Hematopoietic multipotent progenitor cell treated with erythropoietin and hydrocortisone succinate and interleukin-3 and kit ligand, for 6 days (in vitro differentiated cells): ENCODE measurements around the gene CTDSP2.
"Not testable (repeated sequence)": the region's sequence is repeated elsewhere in the genome, so short reads cannot be mapped to it uniquely, and the experiment has no call there.

Experiments
- DNase-seq: peaks from one replicate; pipeline ENCODE4 v3.0.0-alpha.2; 2015

Gene CTDSP2, protein sequence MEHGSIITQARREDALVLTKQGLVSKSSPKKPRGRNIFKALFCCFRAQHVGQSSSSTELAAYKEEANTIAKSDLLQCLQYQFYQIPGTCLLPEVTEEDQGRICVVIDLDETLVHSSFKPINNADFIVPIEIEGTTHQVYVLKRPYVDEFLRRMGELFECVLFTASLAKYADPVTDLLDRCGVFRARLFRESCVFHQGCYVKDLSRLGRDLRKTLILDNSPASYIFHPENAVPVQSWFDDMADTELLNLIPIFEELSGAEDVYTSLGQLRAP

DNA sequence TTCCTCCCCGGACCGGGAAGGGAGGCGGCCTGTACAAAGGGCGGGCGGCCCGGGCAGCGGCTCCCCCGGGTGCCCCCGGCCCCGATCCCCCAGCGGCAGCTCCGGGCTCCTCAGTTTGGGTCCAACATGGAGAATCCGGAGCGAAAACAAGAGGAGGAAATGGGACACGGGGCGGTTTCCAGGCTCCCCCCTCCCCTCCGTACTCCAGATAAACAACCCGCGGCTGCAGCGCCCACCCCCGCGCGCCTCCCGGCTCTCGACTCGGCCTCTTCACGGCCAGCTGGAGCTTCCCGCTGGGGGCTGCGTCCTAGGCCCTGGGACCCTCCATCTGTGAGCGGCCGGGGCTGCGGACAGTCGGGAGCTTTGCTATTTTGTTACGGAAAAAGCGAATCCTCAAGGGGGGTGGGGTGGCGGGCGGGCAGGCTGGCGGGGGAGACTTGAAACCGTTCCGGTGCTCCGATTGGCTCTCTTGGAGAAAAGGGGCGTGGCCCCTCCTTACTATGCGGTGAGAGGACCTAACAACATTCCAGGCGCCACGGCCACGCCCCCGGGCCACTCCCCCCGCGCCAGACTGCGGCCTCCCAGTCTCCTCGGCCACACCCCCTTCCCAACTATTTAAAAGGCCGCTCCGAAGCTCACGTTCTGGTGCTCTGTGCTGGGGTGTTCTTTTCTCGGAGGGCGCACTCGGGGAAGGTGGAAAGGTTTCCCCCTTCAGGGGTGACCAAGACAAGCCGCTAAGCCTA is at the start of gene CTDSP2:
TSS of gene CTDSP2 (minus strand) at position 153 of the 743 bp plus-strand sequence. CDS start 294 bp downstream, outside the sequence.
- DNase-seq, result peak; percentile 99

DNA sequence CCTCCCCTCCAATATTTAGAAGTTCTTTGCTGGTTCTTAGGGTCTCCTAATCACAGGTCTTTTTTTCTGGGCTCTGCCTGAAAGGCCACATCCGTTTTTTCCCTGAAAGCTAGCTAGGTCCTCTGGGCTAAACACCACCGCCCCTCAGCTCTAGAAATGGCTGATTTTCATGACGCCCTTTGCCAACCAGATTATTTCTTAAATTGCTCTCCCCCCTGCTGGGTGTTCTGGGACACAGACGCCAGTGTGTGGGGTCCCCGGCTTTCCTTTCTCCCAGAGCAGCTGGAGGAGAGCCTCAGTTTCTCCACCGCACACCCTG is 49.5 kb upstream of the CTDSP2 start:
- no peak for DNase-seq

DNA sequence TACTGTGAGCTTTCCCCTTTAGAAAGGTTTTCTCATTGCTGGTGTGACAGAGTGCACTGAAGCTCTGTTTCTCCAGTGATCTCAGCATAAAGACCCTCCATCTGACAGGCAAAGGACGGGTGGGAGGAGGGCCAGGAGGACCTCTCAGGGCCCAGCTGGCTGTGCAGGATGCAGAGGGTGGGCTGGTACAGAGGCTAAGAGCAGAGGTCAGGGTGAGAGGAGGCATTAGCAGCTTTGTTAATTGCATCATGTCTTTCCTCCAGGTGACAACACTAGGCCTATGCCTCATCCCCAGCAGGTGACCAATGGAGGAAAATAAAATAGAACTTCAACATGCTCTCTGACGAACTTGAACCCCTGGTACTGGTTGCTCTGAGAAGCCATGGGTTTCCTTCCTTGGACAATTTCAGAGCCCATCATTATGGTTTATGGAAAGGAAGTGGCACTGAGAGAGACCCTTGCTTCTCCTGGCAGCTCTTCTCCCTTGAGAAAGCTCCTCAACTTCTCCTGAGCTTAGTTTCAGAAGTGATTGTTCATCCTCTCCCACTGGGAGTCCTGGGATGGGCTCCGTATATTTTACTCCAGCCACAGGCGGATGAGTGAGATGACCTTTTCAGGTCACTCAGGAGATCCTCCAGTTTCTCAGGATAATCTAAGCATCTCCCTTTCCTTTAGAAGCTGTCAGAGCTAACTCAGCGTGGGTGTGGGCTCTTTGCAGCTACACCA is 49.0 kb upstream of the CTDSP2 start:
- no peak for DNase-seq

DNA sequence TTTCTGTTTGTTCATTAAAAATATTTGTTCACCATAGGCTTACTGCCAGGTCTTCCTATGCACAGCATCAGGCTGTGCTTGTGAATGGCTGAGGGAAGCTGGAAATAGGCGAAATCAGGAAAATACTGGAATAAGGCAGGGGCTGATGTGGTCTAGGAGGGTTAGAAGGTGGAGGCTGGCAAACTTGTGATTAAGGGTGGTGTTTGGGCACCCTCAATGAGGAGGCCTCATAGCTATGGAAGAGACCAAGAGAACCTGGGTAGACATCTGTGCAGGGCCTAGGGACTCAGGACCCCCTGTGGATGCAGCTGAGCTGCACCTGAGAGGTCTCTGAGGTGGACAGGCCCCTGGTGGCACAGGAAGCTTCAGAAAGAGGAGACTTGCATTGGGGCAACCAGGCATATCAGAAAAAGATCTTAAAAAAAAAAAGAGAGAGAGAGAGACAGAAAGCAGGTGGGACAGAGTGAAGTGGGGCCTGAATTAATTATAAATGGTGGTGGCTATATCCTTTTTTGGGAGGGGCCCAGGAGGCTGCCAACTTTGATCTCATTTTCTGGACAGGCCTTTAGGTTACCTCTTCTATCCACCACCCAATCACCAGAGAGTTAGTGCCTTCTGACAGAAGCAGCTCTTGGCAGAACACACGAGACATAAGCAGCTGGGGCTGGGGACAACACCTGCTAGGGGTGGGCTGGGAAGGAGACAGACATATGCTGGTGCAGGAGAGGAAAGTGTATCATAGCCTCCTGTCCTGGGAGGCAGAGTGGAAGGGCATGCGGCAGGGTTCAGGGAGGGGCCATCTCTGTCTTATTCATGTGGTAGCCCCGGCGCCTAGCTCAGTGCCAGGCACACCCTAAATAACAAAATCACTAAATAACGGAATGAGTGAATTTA is 48.1 kb upstream of the CTDSP2 start:
- DNase-seq, result no peak

DNA sequence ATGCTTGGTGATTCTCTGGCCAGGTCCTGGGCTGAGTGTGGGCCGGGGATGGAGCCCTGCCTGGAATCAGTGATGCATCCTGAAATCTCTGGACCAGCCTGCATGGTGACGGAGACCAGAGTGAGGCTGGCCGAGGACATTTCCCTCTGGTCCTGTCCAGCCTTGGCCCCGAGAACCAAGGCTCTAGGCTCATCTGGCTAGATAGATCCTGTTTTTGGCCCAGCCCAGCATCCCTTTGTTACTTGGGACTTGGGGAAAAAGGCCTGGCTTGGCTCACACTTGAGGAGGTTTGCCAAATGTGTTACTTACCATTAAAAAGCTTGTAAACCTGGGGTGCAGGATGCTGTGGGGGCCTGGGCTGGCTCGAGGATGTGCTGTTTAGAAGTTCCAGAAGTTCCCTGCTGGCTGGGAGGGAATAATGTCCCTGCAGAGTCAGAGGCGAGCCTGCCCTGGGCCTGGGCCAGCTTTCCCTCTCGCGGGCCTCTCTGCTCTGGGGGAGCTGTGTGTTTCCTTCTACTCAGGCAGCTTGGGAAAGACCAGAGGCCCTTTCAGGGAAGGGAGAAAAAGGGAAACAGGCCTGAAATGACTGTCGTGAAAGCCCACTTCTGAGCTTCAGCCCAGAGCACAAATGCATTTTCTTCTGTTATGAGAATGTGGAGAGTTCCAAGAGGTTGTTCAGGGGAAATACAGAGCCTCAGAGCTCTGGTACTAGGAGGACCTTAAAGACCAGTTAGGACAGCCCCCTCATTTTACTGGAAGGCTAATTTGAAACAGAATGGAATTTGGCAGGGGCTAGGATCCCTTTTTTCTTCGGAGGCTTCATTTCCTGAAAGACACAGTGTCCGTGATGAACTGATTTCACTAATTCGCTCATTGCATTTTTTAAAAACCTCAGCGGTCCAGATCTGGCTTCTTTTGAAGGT is 47.2 kb upstream of the CTDSP2 start:
- no peak for DNase-seq

DNA sequence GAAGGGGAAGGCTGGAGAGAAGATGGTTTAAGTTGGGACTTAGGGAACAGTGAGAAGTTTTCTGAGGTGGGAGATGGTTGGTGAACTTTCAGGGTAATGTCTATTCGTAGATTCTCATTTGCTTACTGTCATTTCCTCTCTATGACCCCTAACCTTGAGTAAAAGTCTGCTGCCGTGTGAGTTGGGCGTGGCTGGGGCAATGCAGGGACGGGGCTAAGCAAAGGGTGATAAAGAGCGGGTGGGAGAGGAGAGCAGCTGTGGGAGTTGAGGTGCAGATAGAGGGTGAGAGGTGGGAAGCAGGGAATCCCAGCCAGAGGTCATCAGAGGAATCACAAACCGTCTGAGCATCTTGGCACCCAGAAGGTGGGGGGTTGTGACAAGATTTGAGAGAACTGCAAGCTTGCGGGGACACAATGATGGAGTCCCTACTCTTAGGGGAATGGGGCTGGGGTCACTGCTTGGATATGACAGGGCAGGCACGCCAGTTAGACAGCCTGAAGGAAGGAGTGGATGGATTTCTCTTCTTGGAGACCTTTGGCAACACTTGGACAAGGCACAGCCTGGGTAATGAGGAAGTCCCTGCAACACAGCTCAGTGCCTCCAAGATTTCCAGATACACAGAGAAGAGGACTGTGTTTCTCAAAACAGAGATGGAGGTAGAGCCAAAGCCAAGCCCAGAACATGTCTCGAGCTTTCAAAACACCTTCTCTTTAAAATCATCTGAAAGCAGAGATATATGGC is 45.9 kb upstream of the CTDSP2 start:
- no peak for DNase-seq

DNA sequence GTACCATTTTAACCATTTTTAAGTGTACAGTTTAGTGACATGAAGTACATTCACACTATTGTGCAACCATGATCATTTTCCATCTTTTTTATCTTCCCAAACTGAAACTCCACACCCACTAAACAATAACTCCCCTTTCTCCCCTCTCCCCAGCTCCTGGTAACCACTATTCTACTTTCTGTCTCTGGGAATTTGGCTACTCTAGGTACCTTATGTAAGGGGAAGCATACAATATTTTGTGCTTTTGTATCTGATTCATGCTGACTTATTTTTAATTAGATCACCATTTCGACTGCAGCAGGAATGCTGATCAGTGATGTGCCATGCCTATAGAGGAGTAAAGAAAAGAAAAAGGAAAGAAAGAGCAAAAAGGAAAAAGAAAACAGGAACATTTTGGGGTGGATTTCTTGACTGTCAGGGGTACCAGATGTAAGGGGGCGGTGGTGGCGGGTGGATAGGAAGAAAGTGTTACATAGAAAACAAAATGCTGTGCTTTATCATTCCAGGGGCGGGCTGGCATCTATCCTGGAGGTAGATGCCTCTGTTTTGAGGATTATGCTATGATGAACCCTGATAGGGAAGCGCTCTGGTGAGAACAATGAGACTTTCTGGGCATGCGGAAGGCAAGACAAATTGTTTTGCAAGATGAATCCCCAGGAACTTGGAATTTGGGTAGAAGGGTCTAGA is 45.2 kb upstream of the CTDSP2 start:
- no peak for DNase-seq

DNA sequence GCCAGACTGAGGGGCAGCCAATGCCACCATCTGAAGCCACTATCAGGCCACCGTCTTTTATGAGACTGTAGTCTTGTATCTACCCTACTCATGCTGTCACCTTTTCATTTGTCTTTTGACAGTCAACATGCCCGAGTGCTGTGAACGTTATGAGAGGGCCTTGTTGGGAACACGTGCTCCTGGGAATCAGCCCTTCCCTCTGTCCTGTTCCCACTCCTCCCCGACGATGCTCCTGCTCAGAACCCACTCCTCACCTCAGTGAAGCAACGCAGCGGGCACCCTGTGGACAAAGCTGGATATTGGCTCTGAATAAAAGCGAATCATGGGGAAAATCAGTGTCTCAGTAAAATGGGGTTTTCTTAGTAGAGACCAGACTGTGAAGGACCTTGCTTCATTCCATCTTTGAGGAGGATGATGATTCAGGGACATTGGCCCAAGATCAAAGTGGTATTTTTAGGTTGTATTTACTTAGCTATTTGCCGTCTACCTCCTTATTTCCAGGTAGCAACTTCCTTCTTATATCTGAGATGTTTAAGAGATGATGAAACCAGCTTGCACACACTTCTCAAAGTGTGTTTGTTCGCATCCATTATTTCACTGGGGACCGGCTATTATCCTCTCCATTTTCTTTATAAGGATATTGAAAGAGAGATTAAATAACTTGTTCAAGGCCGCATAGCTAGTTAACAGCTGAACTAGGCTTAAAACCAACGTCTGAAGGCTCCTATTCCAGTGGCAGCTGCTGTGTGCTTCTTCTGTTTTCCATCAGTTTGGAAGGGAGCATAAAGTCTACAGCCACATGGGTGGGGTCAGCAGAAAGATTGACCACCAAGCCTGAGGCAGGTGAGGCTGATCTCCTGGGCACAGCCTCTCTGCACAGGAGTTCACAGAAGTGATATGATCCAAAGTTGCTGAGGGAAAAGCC is 43.9 kb upstream of the CTDSP2 start:
- DNase-seq, result no peak

DNA sequence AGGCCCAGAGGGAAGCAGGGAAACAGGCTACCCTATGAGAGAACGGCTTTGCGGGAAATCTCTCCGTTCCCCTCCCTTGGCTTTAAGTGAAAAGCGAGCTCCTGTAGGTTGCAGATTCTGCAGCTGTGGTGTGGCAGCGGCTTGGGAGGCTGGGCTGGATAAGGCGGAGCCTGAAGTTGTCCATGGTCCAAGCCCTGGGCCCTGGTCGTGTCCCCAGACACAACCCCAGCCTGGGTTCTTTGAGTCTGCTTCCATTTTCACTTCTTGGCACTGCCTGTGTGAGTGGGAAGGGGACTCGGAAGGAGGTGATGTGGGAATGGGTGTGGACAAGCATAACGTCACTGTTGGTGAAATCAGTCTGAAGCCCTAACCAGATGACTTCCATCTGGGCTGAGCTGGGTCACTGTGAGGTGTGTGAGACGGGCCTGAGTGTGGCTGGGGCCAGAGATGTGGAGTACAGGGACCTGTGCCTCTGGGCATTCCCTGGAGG is 43.0 kb upstream of the CTDSP2 start:
- no peak for DNase-seq

DNA sequence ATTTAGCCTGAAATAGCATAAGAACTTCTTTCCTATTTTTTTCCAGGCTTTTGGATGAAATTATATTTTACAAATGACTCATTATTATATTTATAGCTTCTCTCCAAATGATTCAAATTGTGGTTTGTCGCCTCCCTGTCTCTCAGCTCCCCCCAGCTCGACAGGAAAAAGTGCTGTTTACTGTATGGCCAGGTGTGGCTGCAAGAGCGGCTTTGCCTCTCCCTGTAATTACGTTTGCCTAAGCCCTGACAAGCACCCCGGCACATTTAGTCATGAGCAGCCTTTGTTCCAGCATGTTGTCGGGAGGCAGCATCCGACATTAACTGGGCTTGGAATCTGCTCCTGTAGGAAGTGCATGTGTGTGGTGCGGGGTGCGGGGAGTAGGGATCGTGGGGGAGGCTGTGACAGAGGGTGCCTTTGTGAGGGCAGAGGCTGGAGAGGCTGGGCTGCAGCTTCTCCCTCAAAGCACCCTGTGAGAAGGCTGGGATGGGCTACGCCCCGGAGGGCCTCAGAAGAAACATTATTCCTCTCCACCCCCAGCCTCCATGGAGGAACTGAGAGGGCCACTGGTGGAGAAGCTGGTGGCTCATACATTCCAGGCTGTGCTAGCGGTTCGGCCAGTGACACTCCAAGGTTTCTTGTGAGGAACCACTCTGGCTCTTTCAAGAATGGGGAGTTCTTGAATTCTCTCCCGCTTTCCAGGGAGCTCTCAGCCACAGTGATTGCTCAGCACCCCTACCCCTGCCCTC is 42.1 kb upstream of the CTDSP2 start:
- DNase-seq, result no peak

DNA sequence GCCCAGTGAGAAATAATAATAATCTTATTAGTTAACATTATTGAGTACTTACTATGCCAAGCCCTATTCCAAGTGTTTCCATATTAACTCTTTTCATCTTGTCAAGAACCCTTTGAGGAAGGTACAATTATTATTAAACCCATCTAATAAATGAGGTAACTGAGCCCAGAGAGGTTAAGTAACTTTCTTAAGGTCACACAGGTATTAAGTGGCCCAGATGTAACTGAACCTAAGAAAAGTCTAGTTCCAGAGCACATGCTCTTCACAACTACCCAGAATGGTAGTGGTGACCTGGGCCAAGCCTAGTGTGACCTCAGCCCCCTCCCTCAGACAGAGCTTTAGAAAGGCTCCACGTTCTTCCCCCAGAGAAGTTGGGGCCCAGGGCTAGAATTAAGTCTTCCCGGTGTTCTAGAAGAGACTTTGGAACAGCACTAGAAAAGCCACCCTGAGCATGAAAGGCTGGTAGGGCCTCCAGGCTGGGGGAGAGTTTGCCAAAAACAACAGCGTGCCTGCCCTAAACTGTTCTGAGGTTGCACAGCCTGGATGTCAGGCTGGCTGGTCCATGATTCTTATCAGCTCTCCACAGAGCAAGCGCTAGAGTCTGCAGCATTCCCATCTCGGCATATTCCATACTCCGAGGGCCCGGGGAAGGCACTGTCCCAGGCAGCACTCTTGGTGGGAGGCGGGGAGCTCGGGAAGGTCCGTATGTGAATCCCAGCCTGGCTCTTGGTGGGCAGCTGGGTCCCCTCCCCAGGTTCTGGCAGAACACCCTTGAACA is 41.3 kb upstream of the CTDSP2 start:
- DNase-seq, result no peak

DNA sequence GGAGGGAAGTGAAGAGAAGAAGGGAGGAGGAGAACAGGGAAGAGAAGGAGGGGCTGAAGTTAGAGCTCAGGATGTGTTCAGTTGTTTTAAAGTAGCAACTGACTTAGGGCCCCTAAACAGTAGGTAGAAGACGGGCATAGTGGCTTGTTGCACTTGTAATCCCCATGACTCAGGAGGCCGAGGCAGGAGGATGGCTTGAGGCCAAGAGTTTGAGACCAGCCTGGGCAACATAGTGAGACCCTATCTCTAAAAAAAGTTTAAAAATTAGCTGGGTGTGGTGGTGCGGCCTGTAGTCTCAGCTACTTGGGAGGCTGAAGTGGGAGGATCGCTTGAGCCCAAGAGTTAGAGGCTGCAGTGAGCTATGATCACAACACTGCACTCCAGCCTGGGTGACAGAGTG is 40.4 kb upstream of the CTDSP2 start:
- DNase-seq, result not testable (repeated sequence)

DNA sequence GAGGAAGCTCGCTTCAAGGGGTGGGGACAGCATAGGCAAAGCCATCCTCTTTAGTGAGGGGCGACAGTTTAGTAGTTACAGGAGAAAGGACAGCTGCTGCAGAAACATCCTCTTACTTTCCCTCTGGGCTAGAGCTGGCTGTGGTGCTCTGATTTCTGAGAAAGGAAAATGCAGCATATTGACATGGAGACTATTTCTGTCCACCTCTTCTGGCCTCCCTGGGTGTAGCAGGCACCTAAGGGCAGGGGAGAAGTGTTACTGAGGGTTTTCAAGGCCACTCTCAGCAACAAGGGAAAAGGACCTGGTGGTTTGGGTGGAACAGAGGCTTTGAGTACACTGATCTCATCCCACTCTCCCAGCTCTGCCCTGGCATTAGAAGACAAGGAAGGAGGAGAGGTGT is 40.0 kb upstream of the CTDSP2 start:
- DNase-seq, result no peak

DNA sequence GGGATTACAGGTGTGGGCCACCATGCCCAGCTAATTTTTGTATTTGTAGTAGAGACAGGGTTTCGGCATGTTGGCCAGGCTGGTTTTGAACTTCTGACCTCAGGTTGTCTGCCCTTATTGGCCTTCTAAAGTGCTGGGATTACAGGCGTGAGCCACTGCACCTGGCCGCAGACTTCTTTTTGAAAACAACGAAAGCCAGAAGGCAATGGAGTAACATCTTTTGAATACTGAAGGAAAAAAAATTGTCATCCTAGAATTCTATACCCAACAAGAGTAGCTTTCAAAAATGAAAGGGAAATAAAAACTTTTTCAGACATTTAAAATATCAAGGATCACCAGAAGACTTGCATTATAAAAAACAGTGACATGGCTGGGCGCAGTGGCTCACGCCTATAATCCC is 38.7 kb upstream of the CTDSP2 start:
- DNase-seq, result no peak

DNA sequence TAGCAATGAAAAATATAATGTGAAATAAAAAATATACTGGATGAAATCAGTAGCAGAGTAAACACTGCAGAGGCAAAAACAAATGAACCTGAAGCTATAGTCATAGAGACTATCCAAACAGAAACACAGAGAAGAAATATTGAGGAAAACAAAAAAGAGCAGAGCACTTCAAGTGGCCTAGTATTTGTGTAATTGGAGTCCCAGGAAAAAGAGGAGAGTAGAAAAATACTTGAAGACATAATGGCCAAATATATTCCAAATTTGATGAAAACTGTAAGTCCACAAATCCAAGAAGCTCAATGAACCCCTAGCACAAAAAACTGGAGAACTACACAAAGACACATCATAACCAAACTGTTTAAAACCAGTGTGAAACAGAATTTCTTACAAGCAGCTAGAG is 37.2 kb upstream of the CTDSP2 start:
- no peak for DNase-seq

DNA sequence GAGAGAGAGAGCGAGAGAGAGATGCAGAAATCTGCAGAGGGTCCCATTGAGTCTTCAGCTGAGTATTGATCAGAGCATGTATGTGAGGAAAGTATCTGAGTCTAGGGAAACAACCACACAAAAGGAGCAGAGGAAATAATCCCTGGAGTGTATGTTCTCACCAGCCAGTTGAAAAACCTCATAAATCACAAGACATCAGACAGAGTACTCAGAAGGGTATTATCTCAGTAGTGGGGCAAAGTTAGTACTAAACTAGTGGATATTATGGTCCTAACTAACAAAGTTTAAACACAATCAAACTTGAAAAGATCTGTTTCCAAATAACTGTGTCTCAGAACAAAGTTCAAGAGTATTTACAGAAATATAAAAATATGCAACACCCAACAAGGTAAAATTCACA is 36.5 kb upstream of the CTDSP2 start:
- DNase-seq, result no peak

DNA sequence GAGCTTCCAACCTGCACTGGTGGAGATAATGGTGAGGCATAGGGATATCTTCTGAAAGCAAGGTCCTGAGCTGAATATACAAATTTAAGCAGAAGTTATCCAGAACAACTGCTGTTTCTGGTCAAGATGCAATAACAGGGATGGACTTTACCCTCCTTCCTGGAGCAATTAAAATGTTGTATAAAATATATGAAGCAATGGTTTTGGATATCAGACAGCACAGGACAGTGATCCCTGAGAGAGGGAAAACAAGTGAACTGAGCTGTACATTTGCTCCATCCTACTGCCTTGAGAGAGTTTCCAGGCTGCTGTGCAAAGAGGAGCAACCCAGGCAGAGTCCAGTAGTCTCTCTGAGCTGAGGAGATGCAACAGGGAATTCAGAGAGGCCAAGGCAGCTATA is 36.0 kb upstream of the CTDSP2 start:
- DNase-seq, result no peak

DNA sequence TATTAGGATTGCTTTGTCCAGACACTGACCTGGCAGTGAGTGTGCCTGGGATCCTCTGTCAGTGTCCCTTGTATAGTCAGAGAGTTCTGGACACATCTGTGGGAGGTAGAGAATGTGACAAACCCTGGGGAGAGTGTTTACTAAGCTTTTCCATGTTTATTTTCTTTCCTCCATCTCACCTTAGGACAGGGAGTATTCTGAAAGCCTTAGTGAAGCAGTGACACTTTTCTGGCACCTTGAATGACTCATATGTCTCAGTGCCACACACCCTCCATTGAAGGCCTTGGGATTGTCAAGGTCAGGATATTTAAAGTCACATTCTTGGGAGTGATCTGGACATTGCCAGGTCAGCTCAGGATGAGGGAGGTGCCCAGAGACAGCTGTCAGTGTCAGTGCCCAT is 34.9 kb upstream of the CTDSP2 start:
- DNase-seq, result no peak
